HepG2 (cell line): ENCODE measurements around the gene TPO. TPM values are rescaled to one million over a fixed set of nuclear protein-coding genes. Genes with fewer than 3 reads are reported as not detected.

ENCODE experiments used
- ATAC-seq: fragments of 200-7000 bp; cut with Tn5 transposase; 3 replicates; pipeline ENCODE4 v1.9.1; 2020; ENCODE audit warnings: mild to moderate bottlenecking, moderate library complexity
- BruUV-seq: library from RNA; stranded (reverse); fragments of 400-500 nt; replicated peaks from 2 replicates; lab custom pipeline; 2021; lab: Mats Ljungman, UMichigan
- CTCF ChIA-PET: fragments of 300-600 bp; formaldehyde crosslinking; extraction: SDS; loops from one replicate; lab custom pipeline; 2021; ENCODE audit warnings: low total read pairs, inconsistent platforms, low intra/inter-chr PET ratio; lab: Yijun Ruan, JAX
- POLR2A ChIA-PET: fragments of 350-600 bp; sonication (Branson Sonifier 250); formaldehyde crosslinking; loops from one replicate; lab custom pipeline; 2020; ENCODE audit warnings: antibody characterized with exemption, inconsistent platforms; lab: Yijun Ruan, JAX
- DNase-seq: peaks from one replicate; pipeline ENCODE4 v3.0.0-alpha.2; 2015; ENCODE audit warnings: low spot score
- FAIRE-seq: peaks from 3 replicates; lab custom pipeline; 2011; peaks lifted over from hg19 to GRCh38; lab: Jason Lieb, UNC
- H2AFZ ChIP-seq: one replicate; pipeline ENCODE4 v1.6.1; 2011; ENCODE audit warnings: low read length, inconsistent platforms
- H3K27ac ChIP-seq: fragments of 300-600 bp; 3 replicates; pipeline ENCODE4 v1.8.0; 2011; ENCODE audit warnings: mixed run types, mild to moderate bottlenecking, mixed read lengths, low read length, inconsistent platforms; ENCODE audit not compliant: insufficient read depth; ENCODE audit errors: extremely low read length
- H3K27me3 ChIP-seq, 2 experiments: fragments of 200-600 bp in 1 of 2; 2 replicates in 1 of 2; 3 replicates in 1 of 2; pipeline versions ENCODE4 v1.6.0 to v1.8.0; 2011; ENCODE audit warnings: low read length in 2 of 2, mild to moderate bottlenecking in 2 of 2, moderate library complexity in 2 of 2, inconsistent platforms in 1 of 2; ENCODE audit not compliant: insufficient read depth in 2 of 2, control insufficient read depth in 1 of 2
- H3K36me3 ChIP-seq, 2 experiments: fragments of 200-600 bp in 1 of 2; replicated peaks in 1 of 2; 2 replicates in 1 of 2; 3 replicates in 1 of 2; pipeline versions ENCODE4 v1.5.1 to v1.8.0; 2011; ENCODE audit warnings: low read length in 2 of 2, inconsistent platforms in 1 of 2; ENCODE audit not compliant: insufficient read depth in 2 of 2, control insufficient read depth in 1 of 2
- H3K4me1 ChIP-seq: 2 replicates; pipeline ENCODE4 v1.5.1; 2012; ENCODE audit warnings: low read length, inconsistent platforms; ENCODE audit not compliant: insufficient read depth
- H3K4me2 ChIP-seq: 2 replicates; pipeline ENCODE4 v1.6.0; 2011; ENCODE audit warnings: low read depth, low read length, inconsistent platforms
- H3K4me3 ChIP-seq, 3 experiments: fragments of 200-600 bp in 1 of 3; sonication (generic), shearing (Covaris generic) in 1 of 3; replicated peaks in 1 of 3; 2 replicates each; pipeline ENCODE4 v1.5.1; 2011 to 2016; ENCODE audit warnings: low read length in 3 of 3, inconsistent platforms in 2 of 3, low read depth in 2 of 3, mild to moderate bottlenecking in 2 of 3, control low read depth in 1 of 3, mixed read lengths in 1 of 3; ENCODE audit not compliant: insufficient read depth in 1 of 3
- H3K79me2 ChIP-seq: one replicate; pipeline ENCODE4 v1.6.1; 2011; ENCODE audit warnings: low read length, inconsistent platforms; ENCODE audit not compliant: insufficient read depth
- H3K9ac ChIP-seq: 2 replicates; pipeline ENCODE4 v1.6.0; 2011; ENCODE audit warnings: mild to moderate bottlenecking, low read depth, low read length, inconsistent platforms; ENCODE audit not compliant: insufficient read depth
- H3K9me3 ChIP-seq: 2 replicates; pipeline ENCODE4 v1.5.1; 2012; ENCODE audit warnings: mild to moderate bottlenecking, low read length
- H4K20me1 ChIP-seq: 2 replicates; pipeline ENCODE4 v1.6.0; 2011; ENCODE audit warnings: inconsistent platforms, mild to moderate bottlenecking, low read length, moderate library complexity; ENCODE audit not compliant: insufficient read depth
- CERS6 ChIP-seq: sonication (generic); formaldehyde crosslinking; IDR thresholded peaks from 2 replicates; pipeline ENCODE4 v1.5.0; 2020; ENCODE audit warnings: missing genetic modification reagents
- DPF2 ChIP-seq: sonication (generic); formaldehyde crosslinking; IDR thresholded peaks from 2 replicates; pipeline ENCODE4 v1.4.0; 2020; ENCODE audit warnings: mild to moderate bottlenecking, low read depth, missing genetic modification reagents, borderline replicate concordance
- HNF4A ChIP-seq: sonication (generic); formaldehyde crosslinking; IDR thresholded peaks from 2 replicates; pipeline ENCODE4 v1.4.0; 2020; ENCODE audit warnings: missing genetic modification reagents
- IRX3 ChIP-seq: sonication (generic); formaldehyde crosslinking; IDR thresholded peaks from 2 replicates; pipeline ENCODE4 v1.8.1; 2023; ENCODE audit warnings: mild to moderate bottlenecking, low read depth, missing genetic modification reagents, borderline replicate concordance
- MEIS2 ChIP-seq: sonication (generic); formaldehyde crosslinking; IDR thresholded peaks from 2 replicates; pipeline ENCODE4 v1.9.0; 2021; ENCODE audit warnings: mild to moderate bottlenecking, missing genetic modification reagents
- NBN ChIP-seq: fragments of 450-650 bp; conservative IDR thresholded peaks from 2 replicates; pipeline ENCODE4 v1.6.1; 2017
- RARG ChIP-seq: sonication (generic); formaldehyde crosslinking; IDR thresholded peaks from 2 replicates; pipeline ENCODE4 v1.4.0; 2020; ENCODE audit warnings: low read depth, mild to moderate bottlenecking, missing genetic modification reagents
- SMAD9 ChIP-seq: sonication (generic); formaldehyde crosslinking; IDR thresholded peaks from 2 replicates; pipeline ENCODE4 v1.5.1; 2020; ENCODE audit warnings: mild to moderate bottlenecking, missing genetic modification reagents
- SMARCE1 ChIP-seq: fragments of 450-650 bp; IDR thresholded peaks from 2 replicates; pipeline ENCODE4 v1.6.1; 2017; ENCODE audit warnings: borderline replicate concordance
- TOE1 ChIP-seq: sonication (generic); formaldehyde crosslinking; IDR thresholded peaks from 2 replicates; pipeline ENCODE4 v1.4.0; 2020; ENCODE audit warnings: mild to moderate bottlenecking, missing genetic modification reagents
- XRCC5 ChIP-seq: fragments of 200-400 bp; formaldehyde crosslinking; optimal IDR thresholded peaks from 2 replicates; pipeline ENCODE3; 2017; ENCODE audit warnings: mild to moderate bottlenecking, low read length
- ZHX1 ChIP-seq: sonication (generic); formaldehyde crosslinking; IDR thresholded peaks from 2 replicates; pipeline ENCODE4 v1.8.1; 2022; ENCODE audit warnings: low read depth, mild to moderate bottlenecking, missing genetic modification reagents
- ZNF615 ChIP-seq: sonication (generic); formaldehyde crosslinking; IDR thresholded peaks from 2 replicates; pipeline ENCODE4 v1.5.0; 2020; ENCODE audit warnings: mild to moderate bottlenecking, missing genetic modification reagents, borderline replicate concordance
- ZNF724P ChIP-seq: sonication (generic); formaldehyde crosslinking; IDR thresholded peaks from 2 replicates; pipeline ENCODE4 v1.8.0; 2022; ENCODE audit warnings: missing genetic modification reagents, borderline replicate concordance
- ZNF761 ChIP-seq: sonication (generic); formaldehyde crosslinking; conservative IDR thresholded peaks from 2 replicates; pipeline ENCODE4 v1.4.0; 2020; ENCODE audit warnings: mild to moderate bottlenecking, missing genetic modification reagents
- WGBS: methylation state at CpG from one replicate; pipeline ENCODE4 v1.1.6; 2017; ENCODE audit warnings: low lambda C conversion rate; 5-methylcytosine and 5-hydroxymethylcytosine counted together
- in situ Hi-C: cut with HindIII; loops from 2 replicates; pipeline ENCODE4 v1.10.0; 2017; ENCODE audit warnings: low pct_unique_long_range_greater_than_20kb; ENCODE audit not compliant: extremely low pct_ligation_motif_present
- intact Hi-C: fragments of 100-400 bp; cut with micrococcal nuclease; formaldehyde crosslinking; loops from one replicate; pipeline ENCODE4 v1.10.0; 2022; ENCODE audit not compliant: unreplicated experiment
- polyA plus RNA-seq, 8 experiments: library from polyadenylated mRNA; depleted of rRNA in 3 of 8; stranded (reverse) in 7 of 8; unstranded in 1 of 8; fragments of >200 nt; fragmentation: Illumina TruSeq in 4 of 8; extraction: Trizol in 4 of 8; gene quantifications; 2 replicates each; pipeline versions ENCODE4 v1.2.1 to v1.2.3, GENCODE V29; 2011 to 2016; ENCODE audit warnings: low read depth in 4 of 8, missing spikeins in 1 of 8, mixed read lengths in 1 of 8; ENCODE audit not compliant: insufficient read depth in 1 of 8
- total RNA-seq, 5 experiments: library from RNA; depleted of rRNA; stranded (reverse); fragments of >200 nt; fragmentation: Illumina TruSeq; extraction: Trizol; gene quantifications; 2 replicates each; pipeline ENCODE4 v1.2.3, GENCODE V29; 2016; ENCODE audit warnings: low read depth in 1 of 5

Gene TPO
- total and polyA plus RNA-seq, 2 of the 13 experiments (the other 11 are each of a cell fraction or from before 2014, with no cell fraction given) = not detected

GRCh38 chr2:1394709-1395408 is 18.4 kb upstream of the TPO start (continued):
- no peak for TF ChIP-seq CERS6 (CRISPR knock-in tag)
- no peak for TF ChIP-seq ZNF761 (CRISPR knock-in tag)
- no peak for TF ChIP-seq ZHX1 (CRISPR knock-in tag)

GRCh38 chr2:1397350-1397749 is 15.9 kb upstream of the TPO start:
- Histone ChIP-seq H3K36me3 (no peaks in the 10 kb centered on the region), H4K20me1 (no peaks in the 10 kb centered on the region), H3K27ac (no peak overlapping the region), H3K79me2 (no peaks in the 10 kb centered on the region), H3K27me3 (peaks cover 3 to 34% of the 10 kb centered on the region in 2 experiments; a peak in 3 of 5 replicates), H3K4me2 (no peak overlapping the region), H2AFZ (no peak overlapping the region), H3K9me3 (no peaks in the 10 kb centered on the region), H3K4me1 (no peaks in the 10 kb centered on the region), H3K4me3 (no peak overlapping the region), H3K9ac (no peak overlapping the region)
- WGBS = 3% methylated on average over 4 of the region's 4 CpGs
- ATAC-seq (no peak), DNase-seq (no peak), FAIRE-seq (no peak)
- POLR2A ChIA-PET = no interaction called here
- intact Hi-C loops (no loop called here), in situ Hi-C loops (no loop called here)
- BruUV-seq = no TSS peak
- TF ChIP-seq SMAD9 (CRISPR knock-in tag) (no peak), DPF2 (no peak), RARG (CRISPR knock-in tag) (no peak), XRCC5 (no peak), MEIS2 (CRISPR knock-in tag) (no peak), IRX3 (CRISPR knock-in tag) (no peak), ZNF724P (CRISPR knock-in tag) (no peak), HNF4A (CRISPR knock-in tag) (no peak), SMARCE1 (no peak), ZNF615 (CRISPR knock-in tag) (no peak), NBN (no peak), TOE1 (CRISPR knock-in tag) (no peak)
- CTCF ChIA-PET = no interaction called here
